Activated B cell treated with CpG ODN at 0.5 μM for 24 hours (primary cell): Measurements from ENCODE around the gene CHD1. TPM values are rescaled to one million over a fixed set of nuclear protein-coding genes. Genes with fewer than 3 reads are reported as not detected.

Experiments
- ATAC-seq: fragments of 200-7000 bp; cut with Tn5 transposase; one replicate; pipeline ENCODE4 v1.10.0; 2021; ENCODE audit warnings: low read depth, mild to moderate bottlenecking, moderate library complexity
- CTCF ChIA-PET: fragments of 350-600 bp; sonication (Branson Sonifier 250); formaldehyde crosslinking; loops from one replicate; lab custom pipeline; 2021; ENCODE audit warnings: antibody characterized with exemption; lab: Charles Lee
- POLR2A ChIA-PET: fragments of 350-600 bp; sonication (Branson Sonifier 250); formaldehyde crosslinking; loops from one replicate; lab custom pipeline; 2021; ENCODE audit warnings: antibody characterized with exemption; lab: Charles Lee
- DNase-seq: peaks from one replicate; pipeline ENCODE4 v3.0.0; 2022
- H3K27ac Mint-ChIP-seq: one replicate; pipeline ENCODE4 v1.8.0; 2020; ENCODE audit warnings: mixed read lengths
- H3K27me3 Mint-ChIP-seq: one replicate; pipeline ENCODE4 v1.8.0; 2021; ENCODE audit warnings: mixed read lengths
- H3K36me3 Mint-ChIP-seq: one replicate; pipeline ENCODE4 v1.8.0; 2021; ENCODE audit warnings: low read depth, mixed read lengths
- H3K4me1 Mint-ChIP-seq: one replicate; pipeline ENCODE4 v1.8.0; 2021; ENCODE audit warnings: mixed read lengths
- H3K4me3 Mint-ChIP-seq: one replicate; pipeline ENCODE4 v1.8.0; 2020; ENCODE audit warnings: mild to moderate bottlenecking, mixed read lengths
- H3K9me3 Mint-ChIP-seq: one replicate; pipeline ENCODE4 v1.8.0; 2020; ENCODE audit warnings: mixed read lengths
- CTCF ChIP-seq: fragments of 200-600 bp; IDR thresholded peaks from one replicate; pipeline ENCODE4 v1.8.0; 2022; ENCODE audit warnings: antibody characterized with exemption, mild to moderate bottlenecking
- intact Hi-C: fragments of 100-400 bp; cut with micrococcal nuclease; formaldehyde crosslinking; loops from one replicate; pipeline ENCODE4 v1.15.1; 2024
- total RNA-seq: library from RNA; stranded (reverse); gene quantifications from 2 replicates; pipeline ENCODE4 v1.2.3, GENCODE V29; 2022

Gene CHD1
- total RNA-seq, 1 donor from 2014 or later, result 77.5 TPM

DNA sequence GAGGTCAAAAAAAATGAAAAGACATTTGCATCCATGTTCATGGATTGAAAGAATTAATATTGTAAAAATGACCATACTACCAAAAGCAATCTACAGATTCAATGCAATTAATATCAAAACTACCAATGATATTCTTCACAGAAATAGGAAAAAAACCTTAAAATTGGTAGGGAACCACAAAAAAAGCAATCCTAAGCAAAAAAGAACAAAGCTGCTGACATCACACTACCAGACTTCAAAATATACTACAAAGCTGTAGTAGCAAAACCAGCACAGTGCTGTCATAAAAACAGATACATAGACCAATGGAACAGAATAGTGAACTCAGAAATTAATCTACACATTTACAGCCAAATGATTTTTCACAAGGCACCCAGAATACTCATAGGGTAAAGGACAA lies 121.0 kb downstream of the CHD1 start:
- intact Hi-C loops, result no loop called here
- H3K4me3 Mint-ChIP-seq, result no peak overlapping the region
- peaks cover 6% of the 10 kb centered on the region for H3K36me3 Mint-ChIP-seq
- no peaks in the 10 kb centered on the region for H3K4me1 Mint-ChIP-seq
- no peak overlapping the region for H3K27ac Mint-ChIP-seq
- ATAC-seq (no peak), DNase-seq (no peak)
- TF ChIP-seq CTCF, result no peak
- ChIA-PET POLR2A (no interaction called here), CTCF (no interaction called here)
- H3K27me3 Mint-ChIP-seq, result no peaks in the 10 kb centered on the region
- peaks cover 19% of the 10 kb centered on the region for H3K9me3 Mint-ChIP-seq

DNA sequence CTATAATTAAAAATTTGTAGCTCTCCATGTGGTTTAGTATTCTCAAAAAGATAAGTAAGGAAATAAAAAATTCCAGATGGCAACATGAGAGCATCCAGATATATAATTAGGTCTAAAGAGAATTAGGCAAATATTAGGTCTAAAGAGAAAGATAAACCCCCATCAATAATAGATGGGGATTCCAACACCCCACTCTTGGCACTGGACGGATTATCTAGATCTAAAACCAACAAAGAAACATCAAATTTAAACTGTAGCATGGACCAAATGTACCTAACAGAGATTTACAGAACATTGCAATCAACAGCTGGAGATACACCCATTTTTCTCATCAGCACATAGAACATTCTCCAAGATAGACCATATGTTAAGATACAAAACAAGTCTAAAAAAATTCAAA lies 123.7 kb downstream of the CHD1 start:
- Mint-ChIP-seq H3K27me3 (no peaks in the 10 kb centered on the region), H3K27ac (no peak overlapping the region), H3K4me3 (no peak overlapping the region), H3K9me3 (peaks cover 19% of the 10 kb centered on the region), H3K36me3 (peaks cover 6% of the 10 kb centered on the region), H3K4me1 (no peaks in the 10 kb centered on the region)
- ATAC-seq, result no peak
- ChIA-PET CTCF (no interaction called here), POLR2A (no interaction called here)
- intact Hi-C loops, result no loop called here
- no peak for TF ChIP-seq CTCF
- no peak for DNase-seq

DNA sequence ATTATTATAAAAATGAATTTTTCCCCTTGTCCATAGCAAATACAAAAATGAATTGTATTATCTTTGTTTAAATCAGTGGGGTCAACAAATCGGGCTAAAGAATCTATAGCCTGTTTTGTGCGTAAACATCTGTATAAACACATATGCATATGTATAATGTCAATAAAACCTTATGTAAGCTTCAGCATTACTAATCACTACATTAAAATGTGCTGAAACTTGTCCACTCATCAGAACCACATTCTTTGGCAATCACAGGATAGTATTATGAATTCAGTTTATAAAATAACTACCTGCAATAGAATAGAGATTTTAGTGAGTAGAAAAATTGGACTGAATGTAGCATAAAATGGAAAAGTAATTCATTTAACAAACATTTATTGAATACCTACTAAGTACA lies 124.7 kb downstream of the CHD1 start:
- no peak for TF ChIP-seq CTCF
- POLR2A ChIA-PET, result no interaction called here
- intact Hi-C loops, result no loop called here
- Mint-ChIP-seq H3K36me3 (peaks cover 6% of the 10 kb centered on the region), H3K27me3 (no peaks in the 10 kb centered on the region), H3K9me3 (peaks cover 19% of the 10 kb centered on the region), H3K27ac (no peak overlapping the region), H3K4me1 (no peaks in the 10 kb centered on the region), H3K4me3 (no peak overlapping the region)
- CTCF ChIA-PET, result interaction anchor here (0.6 kb wide), 1 partner anchor 1640 kb away, joined by 3 read pairs; no protein-coding TSS in a partner anchor
- ATAC-seq (no peak), DNase-seq (no peak)

Other genes with a start within 250 kb of the CHD1 start
- gene RGMB, start 155.3 kb downstream of the CHD1 start, total RNA-seq, result 12.7 and 13.8 TPM in 2 replicates